ENCODE data around the gene ZBTB17.

GRCh38 chr1:16006010-16006409, 30.1 kb upstream of the ZBTB17 start:
- TF ChIP-seq CTCF (IDR thresholded peaks at IDR 0.05) (no peak), POLR2A (IDR thresholded peaks at IDR 0.05) (no peak)

All from transverse colon (tissue), 3 donors.